B cell (primary cell): ENCODE data around the gene SERPINA10. TPM values are rescaled to one million over a fixed set of nuclear protein-coding genes. Genes with fewer than 3 reads are reported as not detected.

Source experiments
- ATAC-seq: fragments of 200-7000 bp; cut with Tn5 transposase; one replicate; pipeline ENCODE4 v1.10.0; 2021; ENCODE audit warnings: low read depth, mild to moderate bottlenecking, moderate number of reproducible peaks, moderate library complexity
- CTCF ChIA-PET: fragments of 350-600 bp; sonication (Branson Sonifier 250); formaldehyde crosslinking; loops from one replicate; lab custom pipeline; 2021; ENCODE audit warnings: antibody characterized with exemption, inconsistent platforms; lab: Charles Lee
- POLR2A ChIA-PET: fragments of 350-600 bp; sonication (Branson Sonifier 250); formaldehyde crosslinking; loops from one replicate; lab custom pipeline; 2021; ENCODE audit warnings: antibody characterized with exemption; lab: Charles Lee
- DNase-seq: peaks from one replicate; pipeline ENCODE4 v3.0.0; 2013
- H2AFZ ChIP-seq: 2 replicates; pipeline ENCODE4 v1.6.1; 2012; ENCODE audit warnings: mild to moderate bottlenecking, low read depth, low read length; ENCODE audit not compliant: insufficient read depth, poor library complexity, severe bottlenecking
- H3K27ac ChIP-seq, 2 donors: 1 replicate in 1 of 2; 2 replicates in 1 of 2; pipeline ENCODE4 v1.5.1; 2012 to 2013; ENCODE audit warnings: low read length in 2 of 2, mild to moderate bottlenecking in 2 of 2, moderate library complexity in 1 of 2
- H3K27me3 ChIP-seq, 4 experiments: fragments of 200-600 bp in 1 of 4; sonication (generic) in 1 of 4; replicated peaks in 1 of 4; 1 replicate in 2 of 4; 2 replicates in 2 of 4; pipeline versions ENCODE4 v1.6.1 to v1.7.0; 2013 to 2016; ENCODE audit warnings: low read length in 3 of 4, mild to moderate bottlenecking in 2 of 4, mixed read lengths in 1 of 4, moderate library complexity in 1 of 4; ENCODE audit not compliant: insufficient read depth in 4 of 4, control insufficient read depth in 3 of 4; ENCODE audit errors: control extremely low read depth in 1 of 4
- H3K36me3 ChIP-seq, 2 experiments: replicated peaks in 1 of 2; 1 replicate in 1 of 2; 2 replicates in 1 of 2; pipeline versions ENCODE4 v1.6.1 to v1.7.1; 2013; ENCODE audit warnings: low read length in 1 of 2; ENCODE audit not compliant: insufficient read depth in 2 of 2, control insufficient read depth in 1 of 2; ENCODE audit errors: control extremely low read depth in 1 of 2, extremely low read depth in 1 of 2
- H3K4me1 ChIP-seq, 2 donors: fragments of 200-600 bp in 1 of 2; sonication (generic) in 1 of 2; 1 replicate in 1 of 2; 2 replicates in 1 of 2; pipeline versions ENCODE4 v1.5.1 to v1.6.1; 2013 to 2017; ENCODE audit warnings: low read length in 2 of 2; ENCODE audit not compliant: control insufficient read depth in 2 of 2, insufficient read depth in 2 of 2
- H3K4me2 ChIP-seq: replicated peaks from 2 replicates; pipeline ENCODE3; 2012; ENCODE audit warnings: mild to moderate bottlenecking, low read depth, low read length; ENCODE audit not compliant: poor library complexity, severe bottlenecking
- H3K4me3 ChIP-seq, 5 experiments: fragments of 200-600 bp in 1 of 5; sonication (generic) in 1 of 5; 1 replicate in 3 of 5; 2 replicates in 2 of 5; pipeline versions ENCODE4 v1.5.1 to v1.7.0; 2011 to 2016; ENCODE audit warnings: low read length in 4 of 5, mild to moderate bottlenecking in 4 of 5, low read depth in 2 of 5, control low read depth in 1 of 5, moderate library complexity in 1 of 5; ENCODE audit not compliant: insufficient read depth in 1 of 5; ENCODE audit errors: control extremely low read depth in 1 of 5, extremely low read depth in 1 of 5
- H3K79me2 ChIP-seq: fragments of 200-600 bp; sonication (generic); one replicate; pipeline ENCODE4 v1.6.0; 2016; ENCODE audit warnings: low read length; ENCODE audit not compliant: control insufficient read depth, insufficient read depth
- H3K9ac ChIP-seq: fragments of 200-600 bp; sonication (generic); 2 replicates; pipeline ENCODE4 v1.6.1; 2017; ENCODE audit warnings: mild to moderate bottlenecking, low read length, moderate library complexity
- H3K9me3 ChIP-seq, 3 donors: one replicate each; pipeline versions ENCODE4 v1.6.1 to v1.7.1; 2013; ENCODE audit warnings: low read length in 2 of 3; ENCODE audit not compliant: control insufficient read depth in 2 of 3, insufficient read depth in 1 of 3; ENCODE audit errors: control extremely low read depth in 1 of 3
- H4K20me1 ChIP-seq: 2 replicates; pipeline ENCODE4 v1.6.0; 2012; ENCODE audit warnings: mild to moderate bottlenecking, low read length; ENCODE audit not compliant: insufficient read depth, control insufficient read depth, poor library complexity, severe bottlenecking
- H3K27ac Mint-ChIP-seq: one replicate; pipeline ENCODE4 v1.8.0; 2021; ENCODE audit warnings: mixed read lengths
- H3K27me3 Mint-ChIP-seq: one replicate; pipeline ENCODE4 v1.8.0; 2021; ENCODE audit warnings: mixed read lengths
- H3K4me1 Mint-ChIP-seq: one replicate; pipeline ENCODE4 v1.8.0; 2021; ENCODE audit warnings: mixed read lengths
- H3K4me3 Mint-ChIP-seq: one replicate; pipeline ENCODE4 v1.8.0; 2021; ENCODE audit warnings: mixed read lengths
- H3K9me3 Mint-ChIP-seq: one replicate; pipeline ENCODE4 v1.8.0; 2022; ENCODE audit warnings: mixed read lengths; ENCODE audit not compliant: insufficient read depth
- CTCF ChIP-seq: fragments of 200-600 bp; IDR thresholded peaks from one replicate; pipeline ENCODE4 v1.8.0; 2022; ENCODE audit warnings: antibody characterized with exemption, mild to moderate bottlenecking
- EZH2 ChIP-seq: IDR thresholded peaks from 2 replicates; pipeline ENCODE4 v1.6.1; 2012; ENCODE audit warnings: borderline replicate concordance, low read depth, mild to moderate bottlenecking, moderate library complexity, low read length; ENCODE audit not compliant: insufficient read depth, poor library complexity, severe bottlenecking
- WGBS: methylation state at CpG from one replicate; pipeline ENCODE4 v1.1.5; 2013; ENCODE audit warnings: missing lambda C conversion rate; ENCODE audit not compliant: insufficient coverage; 5-methylcytosine and 5-hydroxymethylcytosine counted together
- intact Hi-C: fragments of 100-400 bp; cut with micrococcal nuclease; formaldehyde crosslinking; loops from one replicate; pipeline ENCODE4 v1.10.0; 2022
- polyA plus RNA-seq: library from polyadenylated mRNA; depleted of rRNA; stranded (reverse); fragments of >200 nt; gene quantifications from 2 replicates; pipeline ENCODE4 v1.2.3, GENCODE V29; 2012
- total RNA-seq, 2 donors: library from RNA; stranded (reverse); fragments of 120-200 nt in 1 of 2; gene quantifications; 1 replicate in 1 of 2; 2 replicates in 1 of 2; pipeline versions ENCODE4 v1.2.3 to v1.2.4, GENCODE V29; 2013 to 2022

SERPINA10 gene
- total and polyA plus RNA-seq, 2 donors (not counting 1 experiment from before 2014, with no cell fraction given), result not detected

GRCh38 chr14:94304243-94304642, 11.2 kb upstream of the SERPINA10 start:
- TF ChIP-seq CTCF, result no peak
- no peak for TF ChIP-seq EZH2
- H3K4me3 Mint-ChIP-seq, result no peak overlapping the region
- Histone ChIP-seq H3K4me1 (no peaks in the 10 kb centered on the region), H3K36me3 (no peaks in the 10 kb centered on the region), H3K27me3 (peaks cover 0 to 4% (median 0%) of the 10 kb centered on the region in 4 experiments), H3K9me3 (peaks cover 0 to 26% (median 11%) of the 10 kb centered on the region in 3 donors), H4K20me1 (no peaks in the 10 kb centered on the region), H3K9ac (no peak overlapping the region), H3K4me2 (no peak overlapping the region), H3K27ac (no peak overlapping the region), H3K4me3 (no peak overlapping the region), H3K79me2 (no peaks in the 10 kb centered on the region), H2AFZ (no peak overlapping the region)
- peaks cover 4% of the 10 kb centered on the region for H3K27me3 Mint-ChIP-seq
- no peaks in the 10 kb centered on the region for H3K4me1 Mint-ChIP-seq
- ChIA-PET POLR2A (no interaction called here), CTCF (no interaction called here)
- no peak overlapping the region for H3K27ac Mint-ChIP-seq
- 89% methylated on average over 4 of the region's 6 CpGs for whole genome bisulfite sequencing
- no peak for DNase-seq
- H3K9me3 Mint-ChIP-seq, result peaks cover 11% of the 10 kb centered on the region
- ATAC-seq, result no peak
- intact Hi-C loops, result no loop called here

GRCh38 chr14:94303111-94303510, 10.0 kb upstream of the SERPINA10 start:
- CTCF ChIA-PET, result no interaction called here

More at GRCh38 chr14:94303111-94303510, 10.0 kb upstream of the SERPINA10 start:
- H3K27ac ChIP-seq, result no peak overlapping the region
- no peaks in the 10 kb centered on the region for H3K4me1 ChIP-seq
- no peaks in the 10 kb centered on the region for H4K20me1 ChIP-seq
- H3K4me1 Mint-ChIP-seq, result no peaks in the 10 kb centered on the region
- H3K4me2 ChIP-seq, result no peak overlapping the region
- no peak overlapping the region for H3K27ac Mint-ChIP-seq
- DNase-seq (no peak), ATAC-seq (no peak)
- H3K36me3 ChIP-seq, result no peaks in the 10 kb centered on the region
- H3K27me3 Mint-ChIP-seq, result peaks cover 4% of the 10 kb centered on the region
- TF ChIP-seq EZH2 (no peak), CTCF (no peak)
- no peaks in the 10 kb centered on the region for H3K79me2 ChIP-seq
- peaks cover 7% of the 10 kb centered on the region for H3K9me3 Mint-ChIP-seq
- H3K9me3 ChIP-seq, result peaks cover 0 to 21% (median 8%) of the 10 kb centered on the region in 3 donors
- no peaks in the 10 kb centered on the region for H3K27me3 ChIP-seq
- no peak overlapping the region for H3K4me3 Mint-ChIP-seq
- no peak overlapping the region for H3K9ac ChIP-seq
- H3K4me3 ChIP-seq, result no peak overlapping the region
- 92% methylated on average over 4 of the region's 7 CpGs for WGBS
- intact Hi-C loops, result no loop called here
- no peak overlapping the region for H2AFZ ChIP-seq
- POLR2A ChIA-PET, result no interaction called here
